ENCODE data around the gene GLP1R.

GLP1R gene

GRCh38 chr6:39062014-39062740, 13.6 kb downstream of the GLP1R start:
- no peak for DNase-seq (ENCODE audit: low read depth)

GRCh38 chr6:39063526-39063925, 14.9 kb downstream of the GLP1R start:
- no peak for DNase-seq (ENCODE audit: low read depth)

GRCh38 chr6:39065561-39065960, 17.0 kb downstream of the GLP1R start:
- no peak for DNase-seq (ENCODE audit: low read depth)

- no peak for DNase-seq (ENCODE audit: low read depth)
These were observed 19.8 kb downstream of the GLP1R start for GRCh38 chr6:39068391-39068790.

GRCh38 chr6:39072830-39073229, 24.2 kb downstream of the GLP1R start:
- no peak for DNase-seq (ENCODE audit: low read depth)

- no peak for DNase-seq (ENCODE audit: low read depth)
These were observed 25.1 kb downstream of the GLP1R start for GRCh38 chr6:39073471-39074355.

- no peak for DNase-seq (ENCODE audit: low read depth)
These were observed 25.9 kb downstream of the GLP1R start for GRCh38 chr6:39074486-39074885.

- no peak for DNase-seq (ENCODE audit: low read depth)
These were observed 26.6 kb downstream of the GLP1R start for GRCh38 chr6:39075010-39075686.

GRCh38 chr6:39075807-39076622, 27.4 kb downstream of the GLP1R start:
- no peak for DNase-seq (ENCODE audit: low read depth)

GRCh38 chr6:39076623-39077535, 28.3 kb downstream of the GLP1R start:
- no peak for DNase-seq (ENCODE audit: low read depth)

- no peak for DNase-seq (ENCODE audit: low read depth)
These were observed 29.5 kb downstream of the GLP1R start for GRCh38 chr6:39077882-39078594.

- no peak for DNase-seq (ENCODE audit: low read depth)
These were observed 30.1 kb downstream of the GLP1R start for GRCh38 chr6:39078695-39079094.

GRCh38 chr6:39079197-39080125, 30.9 kb downstream of the GLP1R start:
- no peak for DNase-seq (ENCODE audit: low read depth)

- no peak for DNase-seq (ENCODE audit: low read depth)
These were observed 31.8 kb downstream of the GLP1R start for GRCh38 chr6:39080246-39080875.

- DNase-seq (ENCODE audit: low read depth): no peak
These were observed 33.7 kb downstream of the GLP1R start for GRCh38 chr6:39082310-39082709.

GRCh38 chr6:39083231-39083634, 34.7 kb downstream of the GLP1R start:
- DNase-seq (ENCODE audit: low read depth): no peak

GRCh38 chr6:39084506-39084905, 35.9 kb downstream of the GLP1R start:
- DNase-seq (ENCODE audit: low read depth): no peak

GRCh38 chr6:39085129-39085797, 36.7 kb downstream of the GLP1R start:
- no peak for DNase-seq (ENCODE audit: low read depth)
